Fibroblast of lung (primary cell): Measurements from ENCODE around the gene ZNF548. TPM values are rescaled to one million over a fixed set of nuclear protein-coding genes. Genes with fewer than 3 reads are reported as not detected.
A peak's percentile ranks its signal among the peaks of the same experiment; 100 is the strongest.

Experiments used
- DNase-seq, 2 donors: peaks; one replicate each; pipeline versions ENCODE4 v3.0.0 to v3.0.0-alpha.2; 2010; ENCODE audit warnings: low read depth in 2 of 2
- H2AFZ ChIP-seq: 2 replicates; pipeline ENCODE4 v1.5.1; 2012; ENCODE audit warnings: low read length, control low read depth, inconsistent platforms
- H3K27ac ChIP-seq: 2 replicates; pipeline ENCODE4 v1.5.1; 2011; ENCODE audit warnings: low read length, control low read depth; ENCODE audit not compliant: insufficient read depth
- H3K27me3 ChIP-seq: 2 replicates; pipeline ENCODE4 v1.5.1; 2011; ENCODE audit warnings: mild to moderate bottlenecking, low read length; ENCODE audit not compliant: control insufficient read depth, insufficient read depth
- H3K36me3 ChIP-seq: 2 replicates; pipeline ENCODE4 v1.5.1; 2011; ENCODE audit warnings: low read length; ENCODE audit not compliant: control insufficient read depth, insufficient read depth
- H3K4me1 ChIP-seq: 2 replicates; pipeline ENCODE4 v1.5.1; 2011; ENCODE audit warnings: low read length; ENCODE audit not compliant: control insufficient read depth, insufficient read depth; ENCODE audit errors: extremely low read depth
- H3K4me2 ChIP-seq: 2 replicates; pipeline ENCODE4 v1.5.1; 2011; ENCODE audit warnings: low read length, control low read depth; ENCODE audit not compliant: insufficient read depth; ENCODE audit errors: extremely low read depth
- H3K4me3 ChIP-seq, 4 experiments: fragments of 200-600 bp in 1 of 4; sonication (generic) in 1 of 4; replicated peaks in 1 of 4; 2 replicates each; pipeline ENCODE4 v1.5.1; 2011 to 2016; ENCODE audit warnings: low read length in 4 of 4, low read depth in 3 of 4, mild to moderate bottlenecking in 3 of 4, control low read depth in 2 of 4, inconsistent platforms in 1 of 4, mixed read lengths in 1 of 4; ENCODE audit not compliant: insufficient read depth in 1 of 4; ENCODE audit errors: control extremely low read depth in 1 of 4
- H3K79me2 ChIP-seq: 2 replicates; pipeline ENCODE4 v1.5.1; 2012; ENCODE audit warnings: mild to moderate bottlenecking, low read length, inconsistent platforms; ENCODE audit not compliant: control insufficient read depth, insufficient read depth
- H3K9ac ChIP-seq: 2 replicates; pipeline ENCODE4 v1.5.1; 2011; ENCODE audit warnings: mild to moderate bottlenecking, low read length, control low read depth; ENCODE audit not compliant: insufficient read depth
- H3K9me3 ChIP-seq: 2 replicates; pipeline ENCODE4 v1.5.1; 2012; ENCODE audit warnings: low read depth, low read length; ENCODE audit not compliant: control insufficient read depth, insufficient read depth
- H4K20me1 ChIP-seq: 2 replicates; pipeline ENCODE4 v1.5.1; 2011; ENCODE audit warnings: low read length; ENCODE audit not compliant: control insufficient read depth, insufficient read depth; ENCODE audit errors: extremely low read depth
- CTCF ChIP-seq, 2 donors: IDR thresholded peaks in 1 of 2; conservative IDR thresholded peaks in 1 of 2; 1 replicate in 1 of 2; 2 replicates in 1 of 2; pipeline ENCODE4 v1.5.1; 2011 to 2012; ENCODE audit warnings: low read length in 2 of 2, control low read depth in 1 of 2, inconsistent platforms in 1 of 2, low read depth in 1 of 2, mild to moderate bottlenecking in 1 of 2
- EZH2 ChIP-seq: IDR thresholded peaks from 2 replicates; pipeline ENCODE4 v1.5.1; 2012; ENCODE audit warnings: low read length, control low read depth, mild to moderate bottlenecking; ENCODE audit errors: missing control alignments
- polyA minus RNA-seq: library from RNA; depleted of rRNA, polyadenylated mRNA; stranded (reverse); fragments of >200 nt; gene quantifications from 2 replicates; pipeline ENCODE4 v1.2.3, GENCODE V29; 2011; ENCODE audit warnings: low replicate concordance
- polyA plus RNA-seq, 2 donors: library from polyadenylated mRNA; depleted of rRNA in 1 of 2; stranded (reverse) in 1 of 2; unstranded in 1 of 2; fragments of >200 nt; gene quantifications; 2 replicates each; pipeline ENCODE4 v1.2.1, GENCODE V29; 2011 to 2012; ENCODE audit warnings: missing spikeins in 1 of 2
- total RNA-seq: library from RNA; depleted of rRNA; stranded (reverse); fragments of >200 nt; gene quantifications from 2 replicates; pipeline ENCODE4 v1.2.1, GENCODE V29; 2014

ZNF548 gene
- 21.1 and 23.9 TPM in 2 replicates for total RNA-seq
- polyA plus RNA-seq, result 8.8 and 12.0 TPM in 2 replicates
- 4.2 and 5.7 TPM in 2 replicates for polyA plus RNA-seq (2012)
- polyA minus RNA-seq, result 17.6 and 21.5 TPM in 2 replicates

- DNase-seq, result peak; percentile 99 to 100
- Histone ChIP-seq H3K36me3 (peaks cover 5% of the 10 kb centered on the region), H3K4me3 (peak within 1 kb of the TSS; percentile 68 to 93 (median 86)), H3K9ac (peak within 1 kb of the TSS; percentile 96), H4K20me1 (no peaks in the 10 kb centered on the region), H3K4me2 (peak within 1 kb of the TSS; percentile 69), H3K79me2 (peaks cover 40% of the 10 kb centered on the region), H3K4me1 (no peaks in the 10 kb centered on the region), H3K9me3 (no peaks in the 10 kb centered on the region), H3K27ac (peak within 1 kb of the TSS; percentile 91), H3K27me3 (no peaks in the 10 kb centered on the region), H2AFZ (peak within 1 kb of the TSS; percentile 97)
- TF ChIP-seq CTCF (conservative IDR thresholded peaks at IDR 0.05 in 1 of 2, IDR thresholded peaks at IDR 0.05 in 1 of 2; ENCODE audit: low read depth in 1 of 2, low read length in 2 of 2) (peak; percentile 15 to 23), EZH2 (no peak)
Observed at GRCh38 chr19:57389730-57390598, at the start of gene ZNF548. Gene ZNF548 (plus strand): TSS chr19:57389854. CDS start chr19:57390100, 246 bp downstream.

GRCh38 chr19:57342582-57342981 lies 47.1 kb upstream of the ZNF548 start:
- H3K9me3 ChIP-seq, result no peaks in the 10 kb centered on the region
- no peak overlapping the region for H3K27ac ChIP-seq
- no peaks in the 10 kb centered on the region for H4K20me1 ChIP-seq

More at GRCh38 chr19:57342582-57342981, 47.1 kb upstream of the ZNF548 start:
- H3K79me2 ChIP-seq, result no peaks in the 10 kb centered on the region
- no peak overlapping the region for H3K9ac ChIP-seq
- no peaks in the 10 kb centered on the region for H3K4me1 ChIP-seq
- no peak for DNase-seq
- TF ChIP-seq EZH2, result no peak
- TF ChIP-seq CTCF (conservative IDR thresholded peaks at IDR 0.05 in 1 of 2, IDR thresholded peaks at IDR 0.05 in 1 of 2; ENCODE audit: low read depth in 1 of 2, low read length in 2 of 2), result no peak
- H3K36me3 ChIP-seq, result no peaks in the 10 kb centered on the region
- H2AFZ ChIP-seq, result no peak overlapping the region
- no peaks in the 10 kb centered on the region for H3K27me3 ChIP-seq
- H3K4me2 ChIP-seq, result no peak overlapping the region
- H3K4me3 ChIP-seq, result no peak overlapping the region
